NCI-H187 treated with DMSO at 0.1 percent for 48 hours (cell line): ENCODE data around the gene TBX3.

Source experiments
- DNase-seq: peaks from one replicate; lab custom pipeline; 2025; lab: John Stamatoyannopoulos, UW

TBX3 gene

GRCh38 chr12:114625294-114625851 is 58.6 kb downstream of the TBX3 start:
- DNase-seq: no peak

- DNase-seq: no peak
Observed at GRCh38 chr12:114623737-114624136, 60.2 kb downstream of the TBX3 start.
